Prostate gland (tissue), 2 donors: ENCODE data around the gene DGKZ. TPM values are rescaled to one million over a fixed set of nuclear protein-coding genes. Genes with fewer than 3 reads are reported as not detected.

Experiments used
- DNase-seq: peaks from one replicate; pipeline ENCODE4 v3.0.0-alpha.2; 2019; ENCODE audit warnings: low spot score
- H3K27ac ChIP-seq, 2 donors: fragments of 200-600 bp; sonication (generic); 2 replicates each; pipeline ENCODE4 v1.5.1; 2017 to 2019
- H3K27me3 ChIP-seq: fragments of 200-600 bp; sonication (generic); replicated peaks from 2 replicates; pipeline ENCODE4 v1.5.1; 2019; ENCODE audit not compliant: insufficient read depth
- H3K36me3 ChIP-seq, 2 donors: fragments of 200-600 bp; sonication (generic); 1 replicate in 1 of 2; 2 replicates in 1 of 2; pipeline versions ENCODE4 v1.5.1 to v1.8.1; 2017 to 2019
- H3K4me1 ChIP-seq: fragments of 200-600 bp; sonication (generic); replicated peaks from 2 replicates; pipeline ENCODE4 v1.5.1; 2019
- H3K4me3 ChIP-seq, 2 donors: fragments of 200-600 bp; sonication (generic); 2 replicates each; pipeline ENCODE4 v1.5.1; 2017 to 2019
- H3K9me3 ChIP-seq: fragments of 200-600 bp; sonication (generic); 2 replicates; pipeline ENCODE4 v1.5.1; 2017
- CTCF ChIP-seq, 4 experiments: fragments of 200-600 bp in 2 of 4; fragments of 450-650 bp in 2 of 4; sonication (generic) in 2 of 4; IDR thresholded peaks; 1 replicate in 3 of 4; 2 replicates in 1 of 4; pipeline ENCODE4 v1.5.1; 2016 to 2019; ENCODE audit warnings: antibody characterized with exemption in 4 of 4, mild to moderate bottlenecking in 2 of 4, moderate library complexity in 2 of 4
- POLR2A ChIP-seq: fragments of 450-650 bp; IDR thresholded peaks from one replicate; pipeline ENCODE4 v1.6.1; 2016; ENCODE audit warnings: antibody characterized with exemption, mild to moderate bottlenecking
- POLR2AphosphoS5 ChIP-seq: sonication (generic); formaldehyde crosslinking; IDR thresholded peaks from one replicate; pipeline ENCODE4 v1.6.1; 2017; ENCODE audit warnings: antibody characterized with exemption
- WGBS: methylation state at CpG from one replicate; pipeline ENCODE4 v1.1.5; 2018; 5-methylcytosine and 5-hydroxymethylcytosine counted together
- intact Hi-C: fragments of 100-400 bp; cut with DNase I; formaldehyde crosslinking; loops from one replicate; pipeline ENCODE4 v1.14.2; 2022
- total RNA-seq, 2 donors: library from RNA; depleted of rRNA; stranded (reverse); fragments of >200 nt; gene quantifications; one replicate each; pipeline ENCODE4 v1.1.0, GENCODE V29; 2016

DGKZ gene
- total RNA-seq, 2 donors from 2014 or later, result 53.6 to 95.0 TPM

GRCh38 chr11:46366661-46367161 is 19.4 kb downstream of the DGKZ start:
- intact Hi-C loops, result no loop called here
- Histone ChIP-seq H3K27me3 (no peaks in the 10 kb centered on the region), H3K4me1 (peaks cover 1% of the 10 kb centered on the region), H3K4me3 (no peak overlapping the region), H3K27ac (no peak overlapping the region), H3K36me3 (no peaks in the 10 kb centered on the region), H3K9me3 (no peaks in the 10 kb centered on the region)
- no peak for DNase-seq
- TF ChIP-seq CTCF (IDR thresholded peaks at IDR 0.05) (no peak), POLR2A (no peak), POLR2AphosphoS5 (no peak)
- WGBS, result 94% methylated on average over 12 of the region's 31 CpGs

- WGBS, result 30% methylated on average over 28 of the region's 32 CpGs
- TF ChIP-seq CTCF (IDR thresholded peaks at IDR 0.05) (peak; percentile 89 to 93 (median 92)), POLR2A (no peak), POLR2AphosphoS5 (peak; percentile 26)
- intact Hi-C loops, result no loop called here
- no peak overlapping the region for H3K27ac ChIP-seq
- peak; percentile 50 for DNase-seq
- no peaks in the 10 kb centered on the region for H3K9me3 ChIP-seq
- no peak overlapping the region for H3K4me3 ChIP-seq
- no peaks in the 10 kb centered on the region for H3K36me3 ChIP-seq
- no peaks in the 10 kb centered on the region for H3K27me3 ChIP-seq
- H3K4me1 ChIP-seq, result no peaks in the 10 kb centered on the region
Measured at GRCh38 chr11:46367244-46367915, 20.1 kb downstream of the DGKZ start.

- no peaks in the 10 kb centered on the region for H3K9me3 ChIP-seq
- intact Hi-C loops, result loop anchor here (2.0 kb wide), 1 partner anchor 21 kb away; the partner anchor contains the start of gene DGKZ
- no peak overlapping the region for H3K4me3 ChIP-seq
- no peaks in the 10 kb centered on the region for H3K36me3 ChIP-seq
- DNase-seq, result no peak
- TF ChIP-seq POLR2AphosphoS5 (no peak), CTCF (IDR thresholded peaks at IDR 0.05) (no peak), POLR2A (no peak)
- H3K4me1 ChIP-seq, result no peaks in the 10 kb centered on the region
- WGBS, result 76% methylated on average over 11 of the region's 12 CpGs
- H3K27ac ChIP-seq, result no peak overlapping the region
- H3K27me3 ChIP-seq, result no peaks in the 10 kb centered on the region
Measured at GRCh38 chr11:46367916-46368267, 20.6 kb downstream of the DGKZ start.

DNA sequence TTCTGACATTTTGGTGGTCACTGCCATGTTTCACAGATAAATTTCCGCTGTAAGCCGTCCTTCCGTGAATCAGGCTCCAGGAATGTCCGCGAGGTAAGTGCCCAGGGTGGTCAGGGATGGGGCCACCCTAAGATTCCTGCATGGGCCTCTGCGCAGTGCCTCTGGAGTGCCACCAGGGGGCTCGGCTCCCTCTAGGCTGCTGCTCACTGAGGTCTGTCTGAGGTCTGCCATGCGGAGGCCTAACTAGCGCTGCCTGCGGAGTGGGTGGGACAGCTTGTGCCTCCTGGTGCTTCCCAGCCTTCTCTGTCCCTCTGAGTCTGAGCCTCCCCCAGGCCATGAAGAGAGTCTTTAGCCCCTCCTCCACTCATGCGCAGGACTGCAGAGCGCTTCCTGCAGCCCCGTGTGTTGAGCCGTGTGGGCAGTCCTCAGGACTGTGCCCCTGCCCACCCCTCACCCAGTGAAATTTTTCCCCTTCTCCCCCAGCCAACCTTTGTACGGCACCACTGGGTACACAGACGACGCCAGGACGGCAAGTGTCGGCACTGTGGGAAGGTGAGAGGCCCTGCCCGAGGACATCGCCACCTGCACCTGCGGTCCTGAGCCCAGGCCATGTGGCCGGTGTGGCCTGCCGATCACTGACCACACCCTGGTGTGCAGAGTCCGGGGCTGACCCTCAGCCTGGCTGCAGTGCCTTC is 22.3 kb downstream of the DGKZ start:
- H3K4me3 ChIP-seq, result no peak overlapping the region
- no peaks in the 10 kb centered on the region for H3K4me1 ChIP-seq
- no peak overlapping the region for H3K27ac ChIP-seq
- H3K36me3 ChIP-seq, result peaks cover 0 to 4% of the 10 kb centered on the region in 2 donors
- DNase-seq, result no peak
- intact Hi-C loops, result loop anchor here (2.0 kb wide), 1 partner anchor 23 kb away; the partner anchor contains the start of gene DGKZ
- no peaks in the 10 kb centered on the region for H3K27me3 ChIP-seq
- WGBS, result 63% methylated on average over 25 of the region's 25 CpGs
- H3K9me3 ChIP-seq, result no peaks in the 10 kb centered on the region
- no peak for TF ChIP-seq POLR2A
- TF ChIP-seq CTCF (IDR thresholded peaks at IDR 0.05), result peak; percentile 49 to 85 (median 58)
